GM19193 (cell line): ENCODE data around the gene GBGT1.

Experiments
- POLR2A ChIP-seq: IDR thresholded peaks from 4 replicates; pipeline ENCODE4 v1.6.1; 2011; ENCODE audit not compliant: insufficient read depth, insufficient read length; ENCODE audit errors: extremely low read depth

GBGT1 gene

GRCh38 chr9:133199648-133200321, 36.1 kb upstream of the GBGT1 start:
- TF ChIP-seq POLR2A, result peak; percentile 58

- no peak for TF ChIP-seq POLR2A
Observed at GRCh38 chr9:133195029-133195428, 31.3 kb upstream of the GBGT1 start.

- TF ChIP-seq POLR2A, result no peak
Observed at GRCh38 chr9:133194597-133194996, 30.9 kb upstream of the GBGT1 start.

- TF ChIP-seq POLR2A, result no peak
Observed at GRCh38 chr9:133191989-133192388, 28.3 kb upstream of the GBGT1 start.

GRCh38 chr9:133189826-133190225, 26.1 kb upstream of the GBGT1 start:
- TF ChIP-seq POLR2A, result no peak

GRCh38 chr9:133188843-133189180, 25.1 kb upstream of the GBGT1 start:
- TF ChIP-seq POLR2A, result no peak

GRCh38 chr9:133188006-133188842, 24.5 kb upstream of the GBGT1 start:
- TF ChIP-seq POLR2A, result no peak

GRCh38 chr9:133187561-133188005, 23.9 kb upstream of the GBGT1 start:
- TF ChIP-seq POLR2A, result no peak

- no peak for TF ChIP-seq POLR2A
Observed at GRCh38 chr9:133186736-133187135, 23.0 kb upstream of the GBGT1 start.

- TF ChIP-seq POLR2A, result no peak
Observed at GRCh38 chr9:133184971-133185370, 21.3 kb upstream of the GBGT1 start.

GRCh38 chr9:133182151-133182550, 18.4 kb upstream of the GBGT1 start:
- no peak for TF ChIP-seq POLR2A

GRCh38 chr9:133181561-133181960, 17.8 kb upstream of the GBGT1 start:
- TF ChIP-seq POLR2A, result no peak

GRCh38 chr9:133180953-133181352, 17.2 kb upstream of the GBGT1 start:
- no peak for TF ChIP-seq POLR2A

GRCh38 chr9:133173056-133173455, 9.3 kb upstream of the GBGT1 start:
- no peak for TF ChIP-seq POLR2A

- TF ChIP-seq POLR2A, result no peak
Observed at GRCh38 chr9:133171161-133171961, 7.6 kb upstream of the GBGT1 start.

- TF ChIP-seq POLR2A, result no peak
Observed at GRCh38 chr9:133170716-133171115, 7.0 kb upstream of the GBGT1 start.

GRCh38 chr9:133169102-133169501, 5.4 kb upstream of the GBGT1 start:
- no peak for TF ChIP-seq POLR2A
